ENCODE measurements around the gene KDM2B.

KDM2B gene

GRCh38 chr12:121483949-121484348, 96.9 kb downstream of the KDM2B start:
- no peak overlapping the region for H3K4me3 ChIP-seq (ENCODE audit: low read length)
- H3K27me3 ChIP-seq (ENCODE audit: low read depth, low read length) = no peaks in the 10 kb centered on the region
- peaks cover 85% of the 10 kb centered on the region for H4K20me1 ChIP-seq (ENCODE audit: insufficient read depth, low read length)
- H3K4me1 ChIP-seq (ENCODE audit: low read length) = no peaks in the 10 kb centered on the region
- no peak for TF ChIP-seq EZH2phosphoT487 (IDR thresholded peaks at IDR 0.05; ENCODE audit: low read depth)
- TF ChIP-seq, protein P1, sequence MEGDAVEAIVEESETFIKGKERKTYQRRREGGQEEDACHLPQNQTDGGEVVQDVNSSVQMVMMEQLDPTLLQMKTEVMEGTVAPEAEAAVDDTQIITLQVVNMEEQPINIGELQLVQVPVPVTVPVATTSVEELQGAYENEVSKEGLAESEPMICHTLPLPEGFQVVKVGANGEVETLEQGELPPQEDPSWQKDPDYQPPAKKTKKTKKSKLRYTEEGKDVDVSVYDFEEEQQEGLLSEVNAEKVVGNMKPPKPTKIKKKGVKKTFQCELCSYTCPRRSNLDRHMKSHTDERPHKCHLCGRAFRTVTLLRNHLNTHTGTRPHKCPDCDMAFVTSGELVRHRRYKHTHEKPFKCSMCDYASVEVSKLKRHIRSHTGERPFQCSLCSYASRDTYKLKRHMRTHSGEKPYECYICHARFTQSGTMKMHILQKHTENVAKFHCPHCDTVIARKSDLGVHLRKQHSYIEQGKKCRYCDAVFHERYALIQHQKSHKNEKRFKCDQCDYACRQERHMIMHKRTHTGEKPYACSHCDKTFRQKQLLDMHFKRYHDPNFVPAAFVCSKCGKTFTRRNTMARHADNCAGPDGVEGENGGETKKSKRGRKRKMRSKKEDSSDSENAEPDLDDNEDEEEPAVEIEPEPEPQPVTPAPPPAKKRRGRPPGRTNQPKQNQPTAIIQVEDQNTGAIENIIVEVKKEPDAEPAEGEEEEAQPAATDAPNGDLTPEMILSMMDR (IDR thresholded peaks at IDR 0.05; ENCODE audit: low read depth, low read length) = no peak
- H3K9me3 ChIP-seq (ENCODE audit: insufficient read depth, low read length) = no peaks in the 10 kb centered on the region
- no peak overlapping the region for H3K9ac ChIP-seq (ENCODE audit: low read length)
- H3K36me3 ChIP-seq (replicated peaks; ENCODE audit: low read depth, low read length) = peaks cover 57% of the 10 kb centered on the region
- H3K27ac ChIP-seq (ENCODE audit: low read length) = no peak overlapping the region
- no peak overlapping the region for H2AFZ ChIP-seq (ENCODE audit: low read depth, low read length)
- no peak overlapping the region for H3K4me2 ChIP-seq (ENCODE audit: low read length)
- H3K79me2 ChIP-seq (ENCODE audit: low read length) = peaks cover 97% of the 10 kb centered on the region

DNA sequence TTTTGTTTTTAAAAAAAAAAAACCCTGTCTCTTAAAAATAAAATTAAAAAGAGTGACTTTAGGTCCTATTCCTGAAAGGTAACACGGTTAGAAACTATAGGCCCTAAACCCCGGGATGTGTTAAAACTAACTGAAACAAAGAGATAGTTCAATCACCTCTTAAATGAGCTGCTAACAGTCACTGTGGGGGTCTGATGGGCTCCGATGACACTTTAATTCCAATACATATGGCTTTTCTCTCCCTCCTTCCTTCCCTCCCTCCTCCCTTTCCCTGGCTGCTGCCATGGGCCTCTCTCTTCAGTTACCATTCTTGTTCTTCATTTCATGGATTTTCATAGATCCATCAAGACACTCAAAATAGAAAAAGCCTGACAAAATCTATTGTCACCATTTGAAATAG, 104.3 kb downstream of the KDM2B start:
- Histone ChIP-seq H3K4me3 (ENCODE audit: low read length) (no peak overlapping the region), H3K79me2 (ENCODE audit: low read length) (peaks cover 95% of the 10 kb centered on the region), H3K4me1 (ENCODE audit: low read length) (no peaks in the 10 kb centered on the region), H4K20me1 (ENCODE audit: insufficient read depth, low read length) (peaks cover 81% of the 10 kb centered on the region), H3K9me3 (ENCODE audit: insufficient read depth, low read length) (no peaks in the 10 kb centered on the region), H3K36me3 (replicated peaks; ENCODE audit: low read depth, low read length) (peaks cover 45% of the 10 kb centered on the region), H3K4me2 (ENCODE audit: low read length) (no peak overlapping the region), H3K9ac (ENCODE audit: low read length) (no peak overlapping the region), H3K27ac (ENCODE audit: low read length) (no peak overlapping the region), H2AFZ (ENCODE audit: low read depth, low read length) (no peak overlapping the region), H3K27me3 (ENCODE audit: low read depth, low read length) (no peaks in the 10 kb centered on the region)
- TF ChIP-seq, protein P1 (IDR thresholded peaks at IDR 0.05; ENCODE audit: low read depth, low read length) = no peak
- TF ChIP-seq EZH2phosphoT487 (IDR thresholded peaks at IDR 0.05; ENCODE audit: low read depth) = no peak

- Histone ChIP-seq H3K4me2 (ENCODE audit: low read length) (no peak overlapping the region), H3K36me3 (replicated peaks; ENCODE audit: low read depth, low read length) (peaks cover 38% of the 10 kb centered on the region), H3K9ac (ENCODE audit: low read length) (no peak overlapping the region), H2AFZ (ENCODE audit: low read depth, low read length) (no peak overlapping the region), H3K4me1 (ENCODE audit: low read length) (no peaks in the 10 kb centered on the region), H3K27ac (ENCODE audit: low read length) (no peak overlapping the region), H3K79me2 (ENCODE audit: low read length) (peaks cover 95% of the 10 kb centered on the region), H3K9me3 (ENCODE audit: insufficient read depth, low read length) (no peaks in the 10 kb centered on the region), H4K20me1 (ENCODE audit: insufficient read depth, low read length) (peaks cover 82% of the 10 kb centered on the region), H3K4me3 (ENCODE audit: low read length) (no peak overlapping the region), H3K27me3 (ENCODE audit: low read depth, low read length) (no peaks in the 10 kb centered on the region)
- TF ChIP-seq, protein P1 (IDR thresholded peaks at IDR 0.05; ENCODE audit: low read depth, low read length) = no peak
- TF ChIP-seq EZH2phosphoT487 (IDR thresholded peaks at IDR 0.05; ENCODE audit: low read depth) = no peak
Measured at GRCh38 chr12:121475279-121475678, 105.5 kb downstream of the KDM2B start.

DNA sequence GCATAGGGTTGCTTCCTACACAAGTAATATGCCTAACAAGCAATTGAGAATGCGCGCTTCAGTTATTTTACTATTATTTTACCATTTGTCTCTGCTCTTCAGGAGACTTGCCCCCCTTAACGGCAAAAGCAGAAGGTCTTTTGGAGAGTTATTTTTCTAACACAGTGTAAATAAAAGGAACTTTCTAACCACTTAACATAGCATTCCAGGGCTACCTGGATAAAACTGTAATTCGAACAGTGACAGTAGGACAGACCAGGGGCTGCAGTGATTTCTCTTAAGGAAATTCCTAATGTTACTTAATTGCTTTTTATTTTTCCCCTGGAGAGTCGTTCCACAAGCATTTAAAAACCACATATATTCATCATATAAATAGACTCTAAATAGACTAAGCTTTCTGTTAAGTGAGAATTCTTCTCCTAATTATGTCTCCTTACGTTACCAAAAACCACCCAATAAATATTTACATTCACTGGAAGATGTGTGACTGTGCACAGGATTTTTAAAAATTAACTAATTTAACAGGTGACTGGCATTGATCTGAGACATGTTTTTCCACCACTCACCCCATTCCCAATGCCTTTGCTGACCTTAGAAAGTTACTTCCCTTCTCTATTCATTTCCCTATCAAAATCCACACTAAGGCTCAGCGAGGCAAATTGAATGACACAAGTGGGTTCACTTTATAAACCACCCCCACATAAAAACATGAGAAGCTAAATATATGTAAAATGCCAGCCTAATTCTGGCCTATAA, 108.5 kb downstream of the KDM2B start:
- peaks cover 30% of the 10 kb centered on the region for H3K36me3 ChIP-seq (replicated peaks; ENCODE audit: low read depth, low read length)
- H3K9ac ChIP-seq (ENCODE audit: low read length) = no peak overlapping the region
- no peak overlapping the region for H3K4me2 ChIP-seq (ENCODE audit: low read length)
- no peaks in the 10 kb centered on the region for H3K27me3 ChIP-seq (ENCODE audit: low read depth, low read length)
- H3K9me3 ChIP-seq (ENCODE audit: insufficient read depth, low read length) = no peaks in the 10 kb centered on the region
- no peak overlapping the region for H3K27ac ChIP-seq (ENCODE audit: low read length)
- TF ChIP-seq EZH2phosphoT487 (IDR thresholded peaks at IDR 0.05; ENCODE audit: low read depth) = no peak
- TF ChIP-seq, protein P1 (IDR thresholded peaks at IDR 0.05; ENCODE audit: low read depth, low read length) = no peak
- peaks cover 11% of the 10 kb centered on the region for H3K4me1 ChIP-seq (ENCODE audit: low read length)
- H4K20me1 ChIP-seq (ENCODE audit: insufficient read depth, low read length) = peaks cover 93% of the 10 kb centered on the region
- no peak overlapping the region for H2AFZ ChIP-seq (ENCODE audit: low read depth, low read length)
- peaks cover 96% of the 10 kb centered on the region for H3K79me2 ChIP-seq (ENCODE audit: low read length)
- H3K4me3 ChIP-seq (ENCODE audit: low read length) = no peak overlapping the region

All from OCI-LY3 (cell line).